ENCODE data around the gene BANP.
"Not testable (repeated sequence)": the region's sequence is repeated elsewhere in the genome, so short reads cannot be mapped to it uniquely, and the experiment has no call there.

The BANP gene

GRCh38 chr16:88090377-88091175 lies 139.3 kb downstream of the BANP start:
- not testable (repeated sequence) for DNase-seq

GRCh38 chr16:88091221-88091971 lies 140.2 kb downstream of the BANP start:
- not testable (repeated sequence) for DNase-seq

- DNase-seq: peak; percentile 69
These were observed 140.7 kb downstream of the BANP start for GRCh38 chr16:88091972-88092302.

DNA sequence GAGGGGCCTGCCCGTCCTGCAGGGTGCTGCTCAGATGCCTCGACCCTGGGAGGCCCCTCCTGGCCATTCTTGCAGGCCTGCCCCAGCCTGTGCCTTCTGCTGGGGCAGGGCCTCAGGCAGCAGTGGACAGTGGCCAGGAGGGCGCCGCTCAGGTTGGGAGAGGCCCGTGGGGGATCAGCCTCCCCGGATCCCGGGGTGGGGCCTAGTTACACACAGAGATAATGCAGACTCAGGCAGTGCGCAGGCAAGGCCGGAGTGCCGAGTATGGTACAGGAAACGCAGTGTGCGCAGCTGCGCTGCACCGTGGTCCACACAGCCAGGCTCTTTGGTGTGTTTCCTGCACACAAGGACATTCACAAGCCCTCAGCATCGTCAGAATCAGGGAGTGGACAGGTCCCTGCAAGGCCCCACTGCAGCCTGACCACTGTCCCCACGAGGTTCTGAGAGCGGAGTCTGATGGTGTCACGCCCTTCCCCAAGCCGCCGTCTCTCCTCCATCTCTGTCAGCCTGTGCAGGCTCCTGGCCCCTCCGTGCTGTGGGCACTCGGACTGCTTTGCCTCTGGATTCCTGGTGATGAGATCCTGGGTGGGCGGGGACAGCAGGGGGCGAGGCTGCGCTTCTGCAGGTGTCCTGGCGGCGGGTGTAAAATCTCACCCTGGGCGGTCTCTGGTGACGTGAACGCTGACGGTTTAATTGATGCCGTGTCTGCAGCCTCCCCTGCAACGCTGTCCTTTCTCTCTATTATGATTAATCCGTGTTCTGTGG lies 141.7 kb downstream of the BANP start:
- not testable (repeated sequence) for DNase-seq

- DNase-seq: not testable (repeated sequence)
These were observed 142.5 kb downstream of the BANP start for GRCh38 chr16:88093556-88094252.

GRCh38 chr16:88094253-88094575 lies 143.0 kb downstream of the BANP start:
- DNase-seq: not testable (repeated sequence)

DNA sequence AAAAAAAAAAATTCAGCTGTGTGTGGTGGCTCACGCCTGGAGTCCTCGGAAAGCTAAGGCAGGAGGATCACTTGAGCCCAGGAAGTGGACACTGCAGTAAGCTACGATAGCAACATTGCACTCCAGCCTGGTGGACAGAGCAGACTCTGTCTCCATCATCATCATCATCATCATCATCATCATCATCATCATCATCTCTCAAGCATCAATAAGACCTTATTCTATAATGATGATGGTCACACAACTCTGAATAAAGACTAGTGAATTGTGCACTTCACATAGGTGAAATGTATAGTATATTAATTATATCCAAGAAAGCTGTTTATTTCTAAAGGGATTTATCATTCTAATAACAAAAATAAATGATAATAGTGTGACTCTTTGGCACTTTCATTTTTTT lies 143.7 kb downstream of the BANP start:
- DNase-seq: not testable (repeated sequence)

- DNase-seq: not testable (repeated sequence)
These were observed 145.4 kb downstream of the BANP start for GRCh38 chr16:88096659-88097058.

DNA sequence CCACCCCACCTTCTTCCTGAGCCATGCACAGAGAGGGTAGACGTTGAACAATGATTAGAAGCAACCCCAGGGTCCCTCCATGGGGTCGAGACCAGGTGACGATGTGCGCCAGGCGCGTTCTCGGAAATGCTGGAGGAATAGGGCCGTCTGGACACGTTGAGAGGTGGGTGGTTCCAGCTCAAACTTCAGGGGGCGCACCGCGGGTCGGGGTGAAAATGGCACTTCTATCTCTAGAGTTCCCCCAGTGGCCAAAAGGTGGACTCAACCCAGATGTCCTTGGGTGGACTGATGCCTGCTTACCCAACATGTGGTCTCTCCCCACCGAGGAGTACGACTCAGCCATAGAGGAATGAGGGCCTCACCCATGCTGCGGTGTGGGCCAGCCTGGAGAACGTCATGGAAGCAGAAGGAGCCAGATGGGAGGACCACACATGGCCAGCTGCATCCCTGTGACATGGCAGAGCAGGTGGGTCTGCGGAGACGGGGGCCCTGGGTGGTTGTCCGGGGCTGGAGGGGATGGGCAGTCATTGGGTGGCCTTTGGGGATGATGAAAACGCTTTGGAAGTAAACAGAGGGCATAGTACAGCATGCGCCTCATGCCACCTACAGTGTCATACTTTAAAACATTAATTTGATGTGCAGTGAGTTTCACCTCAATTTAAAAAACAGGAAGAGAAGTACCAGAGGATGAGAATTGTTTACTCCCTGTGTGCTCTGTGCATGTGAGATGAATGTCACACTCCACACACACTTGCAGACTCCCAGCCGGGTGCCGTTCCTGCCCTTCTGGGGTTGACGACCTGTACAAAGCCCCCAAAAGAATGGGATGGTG lies 147.7 kb downstream of the BANP start:
- DNase-seq: not testable (repeated sequence)

- no peak for DNase-seq
These were observed 148.3 kb downstream of the BANP start for GRCh38 chr16:88099563-88099890.

DNA sequence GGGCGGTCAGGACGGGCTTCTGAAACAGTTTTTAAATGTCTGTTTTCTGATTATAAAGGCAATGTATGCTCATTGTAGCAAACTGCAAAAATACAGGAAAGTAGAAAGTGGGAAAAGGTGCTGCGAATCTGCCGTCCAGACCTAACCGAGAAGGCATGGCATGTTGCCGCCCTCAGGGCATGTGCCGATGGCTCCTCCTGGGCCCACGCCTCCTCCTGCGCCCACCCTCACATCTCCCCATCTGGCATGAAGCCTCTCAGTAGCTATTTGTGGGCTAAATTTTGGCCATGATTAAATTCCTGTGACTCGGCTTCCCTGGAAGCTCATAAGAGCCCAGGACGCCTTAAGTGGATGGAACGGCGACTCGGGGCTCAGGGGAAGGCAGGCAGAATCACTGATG lies 148.7 kb downstream of the BANP start:
- not testable (repeated sequence) for DNase-seq

DNA sequence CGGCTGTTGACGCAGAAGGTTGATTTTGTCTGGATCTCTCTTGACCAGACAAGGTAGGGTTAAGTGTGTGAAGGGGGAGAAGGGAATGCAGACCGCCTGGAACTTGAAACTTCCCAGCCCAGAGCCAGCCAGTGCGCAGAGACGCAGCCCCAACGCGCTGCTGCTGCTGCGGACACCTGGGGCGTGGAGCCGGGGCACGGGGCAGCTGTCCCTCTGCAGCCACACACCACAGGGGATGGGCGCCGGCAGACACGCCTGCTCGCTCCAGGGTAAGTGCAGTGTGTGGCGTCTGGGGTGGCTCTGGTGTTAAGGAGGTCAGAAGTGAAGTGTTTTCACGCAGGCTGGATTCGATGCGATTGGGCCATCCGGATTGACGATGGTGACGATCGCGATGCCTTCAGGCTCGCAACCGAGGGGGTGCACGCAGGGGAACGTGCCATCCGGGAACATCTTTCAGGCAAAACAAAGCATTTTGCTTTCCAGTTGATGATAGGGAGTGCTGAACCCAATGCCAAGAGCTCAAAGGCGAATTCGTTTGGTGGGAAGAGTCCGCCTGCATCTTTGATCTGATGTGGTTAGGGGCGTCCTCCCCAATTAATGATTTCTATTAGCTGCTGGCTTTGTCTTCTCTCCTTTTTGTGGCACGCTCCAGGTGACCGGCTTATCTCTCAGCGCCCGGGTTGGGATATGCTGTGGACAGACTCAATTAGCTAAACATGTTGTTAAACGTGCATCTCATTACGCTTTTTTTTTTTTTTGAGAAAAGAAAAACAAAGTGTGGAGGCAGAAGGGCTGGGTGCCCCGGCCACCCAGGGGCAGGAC lies 149.8 kb downstream of the BANP start:
- peak; percentile 79 for DNase-seq

DNA sequence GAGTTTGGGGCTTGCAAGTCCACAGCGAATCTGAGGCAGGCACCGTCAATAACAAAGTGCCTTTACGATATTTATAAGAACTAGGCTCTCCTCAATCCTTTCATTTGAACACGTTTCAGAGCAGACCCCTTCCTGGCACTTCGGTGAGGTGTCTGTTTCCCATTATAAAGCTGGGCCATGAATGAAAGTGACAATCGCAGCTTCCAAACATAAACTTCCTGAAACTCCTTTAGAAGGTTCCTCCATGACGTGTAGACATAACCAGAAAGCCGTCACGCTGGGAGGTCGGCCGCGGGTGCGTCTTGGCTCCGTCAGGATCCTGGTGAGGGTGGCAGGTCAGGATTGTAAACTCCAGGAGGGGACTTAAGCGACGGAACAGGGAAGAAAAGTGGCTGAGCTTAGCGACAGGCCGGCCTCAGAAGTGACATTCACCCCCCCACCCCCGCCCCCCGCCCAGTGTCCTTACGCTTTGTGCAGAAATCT lies 150.4 kb downstream of the BANP start:
- DNase-seq: not testable (repeated sequence)

- DNase-seq: no peak
These were observed 151.4 kb downstream of the BANP start for GRCh38 chr16:88102597-88102996.

GRCh38 chr16:88103011-88103410 lies 151.8 kb downstream of the BANP start:
- DNase-seq: no peak

DNA sequence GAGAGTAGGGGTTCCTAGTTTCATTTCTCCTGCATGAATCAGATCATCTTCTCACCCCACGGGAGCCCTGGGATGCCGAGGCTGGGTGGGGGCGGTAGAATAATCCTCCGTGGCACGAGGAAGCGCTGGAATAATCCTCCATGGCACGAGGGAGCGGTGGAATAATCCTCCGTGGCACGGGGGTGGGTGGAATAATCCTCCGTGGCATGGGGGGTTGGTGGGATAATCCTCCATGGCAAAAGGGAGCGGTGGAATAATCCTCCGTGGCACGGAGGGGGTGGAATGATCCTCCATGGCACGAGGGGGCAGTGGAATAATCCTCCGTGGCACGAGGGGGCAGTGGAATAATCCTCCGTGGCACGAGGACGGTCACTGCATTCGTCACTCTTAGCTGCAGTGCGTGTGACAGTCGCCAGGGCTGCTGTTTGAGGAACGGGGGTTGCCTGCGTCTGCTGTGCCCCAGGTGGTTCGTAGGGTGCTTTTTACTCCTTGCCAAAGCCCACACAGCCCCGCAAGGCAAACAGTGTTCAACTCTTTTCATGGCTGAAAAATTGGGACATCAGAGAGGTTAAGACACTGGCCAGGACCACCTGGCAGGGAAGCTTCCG lies 152.5 kb downstream of the BANP start:
- no peak for DNase-seq

DNA sequence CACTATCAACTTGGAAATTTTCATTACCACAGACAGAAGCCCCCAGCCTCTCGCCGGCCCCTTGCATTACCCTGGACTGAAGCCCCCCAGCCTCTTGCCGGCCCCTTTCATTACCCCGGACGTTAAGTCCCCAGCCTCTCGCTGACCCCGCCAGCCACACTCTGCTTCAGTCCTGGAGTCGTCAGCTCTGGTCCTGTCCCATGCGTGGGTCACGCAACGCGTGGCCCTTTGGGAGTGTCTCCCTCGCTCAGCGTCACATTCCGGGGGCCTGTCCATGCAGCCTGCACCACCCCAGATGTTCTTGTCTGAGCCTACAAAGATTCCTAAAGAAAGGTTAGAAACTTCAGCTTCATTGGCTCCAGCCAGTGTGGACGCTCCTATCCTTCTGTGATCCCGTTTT lies 153.1 kb downstream of the BANP start:
- DNase-seq: not testable (repeated sequence)

DNA sequence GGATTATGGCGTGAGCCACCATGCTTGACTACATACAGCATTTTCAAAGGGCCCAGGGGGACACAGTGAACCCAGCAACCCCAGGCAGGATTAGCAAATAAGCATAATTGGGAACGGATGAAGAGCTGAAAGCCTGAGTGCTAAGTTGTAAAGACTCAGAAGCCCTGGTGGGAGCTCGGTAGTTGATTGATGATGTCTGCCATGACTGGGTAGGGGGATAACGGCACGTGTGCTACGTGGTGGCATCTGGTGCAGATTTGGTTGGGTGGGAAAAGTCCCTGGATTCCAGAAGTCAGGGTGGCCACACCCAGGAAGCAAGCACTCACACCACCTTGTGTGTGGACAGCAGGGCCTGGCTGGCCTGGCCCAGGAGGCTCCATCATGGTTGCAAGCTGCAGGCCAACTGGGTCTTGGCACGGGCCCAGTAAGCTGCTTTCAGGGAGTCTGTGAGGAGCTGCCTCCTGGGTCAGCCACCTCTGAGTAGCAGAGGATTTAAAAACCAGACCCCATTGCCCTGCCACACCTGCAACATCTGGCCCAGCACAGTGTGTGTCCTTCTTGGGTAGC lies 154.4 kb downstream of the BANP start:
- not testable (repeated sequence) for DNase-seq

GRCh38 chr16:88106566-88106965 lies 155.3 kb downstream of the BANP start:
- DNase-seq: not testable (repeated sequence)

- DNase-seq: no peak
These were observed 157.5 kb downstream of the BANP start for GRCh38 chr16:88108762-88109161.
